ENCODE data around the gene FGR.
"Not testable (repeated sequence)": the region's sequence is repeated elsewhere in the genome, so short reads cannot be mapped to it uniquely, and the experiment has no call there.

The FGR gene

DNA sequence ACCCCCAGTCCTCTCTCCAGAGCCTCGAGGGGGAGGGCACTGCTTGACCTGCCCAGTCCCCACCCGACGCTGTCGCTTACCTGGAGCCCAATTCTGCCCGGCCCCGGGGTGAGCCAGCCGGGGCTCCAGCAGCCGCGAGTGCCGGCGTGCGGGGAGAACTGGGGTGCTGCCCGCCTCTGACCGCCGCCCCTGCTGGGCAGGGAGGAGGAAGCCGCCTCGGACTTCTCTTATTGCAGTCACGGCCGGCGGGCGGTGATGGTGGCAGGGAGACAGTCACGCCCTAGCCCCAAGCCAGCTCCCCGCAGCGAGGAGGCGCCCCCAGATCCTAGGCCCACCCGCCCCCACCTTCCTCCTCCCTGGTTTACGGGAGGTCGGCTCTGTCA is at the start of gene FGR:
Gene FGR (minus strand): TSS at position 201 of the 383 bp plus-strand sequence. CDS start 11,269 bp downstream, outside the sequence.
- DNase-seq (ENCODE audit: low spot score) = no peak

DNA sequence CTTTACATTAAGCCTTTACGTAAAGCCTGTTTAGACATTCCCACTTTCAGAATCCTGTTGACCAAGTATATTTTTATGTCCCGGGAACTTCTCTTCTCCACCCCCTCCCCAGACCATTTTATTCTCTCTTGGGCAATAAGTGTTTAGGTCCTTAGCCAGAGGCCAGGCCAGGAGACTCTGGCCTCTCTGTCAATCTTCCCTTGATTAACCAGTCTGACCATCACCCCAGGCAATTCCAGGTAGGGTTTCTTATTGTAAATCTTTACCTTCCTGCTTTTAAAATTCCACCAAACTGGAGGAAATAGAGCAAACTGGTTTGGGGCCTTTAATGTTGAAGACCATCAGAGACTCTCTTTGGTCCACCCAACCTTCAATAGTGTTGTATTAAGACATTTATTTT is 49.2 kb upstream of the FGR start:
- DNase-seq (ENCODE audit: low spot score) = no peak

DNA sequence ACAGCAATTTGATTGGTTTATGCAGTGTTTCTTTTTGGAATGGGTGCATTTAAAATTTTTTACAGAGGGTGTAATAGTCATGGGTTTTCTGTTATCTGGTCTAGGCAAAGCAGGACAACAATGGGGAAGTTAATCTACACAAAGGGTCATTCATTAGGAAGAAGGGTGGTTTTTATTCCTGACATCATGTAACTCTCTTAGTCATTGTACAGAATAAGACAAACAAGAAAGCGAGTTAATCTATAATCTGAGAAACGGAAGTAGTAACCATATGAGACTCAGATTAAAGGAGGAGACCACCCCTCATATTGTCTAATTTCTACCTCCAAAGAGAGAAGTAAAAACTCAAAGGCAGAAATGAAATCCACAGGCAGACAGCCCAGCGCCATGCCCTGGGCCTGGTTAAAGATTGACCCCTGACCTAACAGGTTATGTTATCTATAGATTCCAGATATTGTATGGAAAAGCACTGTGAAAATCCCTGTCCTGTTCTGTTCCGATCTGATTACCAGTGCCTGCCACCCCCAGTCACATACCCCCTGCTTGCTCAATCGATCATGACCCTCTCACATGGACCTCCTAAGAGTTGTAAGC is 47.5 kb upstream of the FGR start:
- no peak for DNase-seq (ENCODE audit: low spot score)

DNA sequence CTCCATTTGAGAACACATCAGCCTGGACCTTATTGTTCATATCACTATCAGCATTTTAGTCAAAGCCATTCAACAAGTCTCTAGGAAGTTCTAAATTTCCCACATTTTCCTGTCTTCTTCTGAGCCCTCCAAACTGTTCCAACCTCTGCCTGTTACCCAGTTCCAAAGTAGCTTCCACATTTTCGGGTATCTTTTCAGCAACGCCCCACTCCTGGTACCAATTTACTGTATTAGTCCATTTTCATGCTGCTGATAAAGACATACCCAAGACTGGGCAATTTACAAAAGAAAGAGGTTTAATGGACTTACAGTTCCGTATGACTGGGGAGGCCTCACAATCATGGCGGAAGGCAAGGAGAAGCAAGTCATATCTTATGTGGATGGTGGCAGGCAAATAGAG is 46.6 kb upstream of the FGR start:
- DNase-seq (ENCODE audit: low spot score) = not testable (repeated sequence)

DNA sequence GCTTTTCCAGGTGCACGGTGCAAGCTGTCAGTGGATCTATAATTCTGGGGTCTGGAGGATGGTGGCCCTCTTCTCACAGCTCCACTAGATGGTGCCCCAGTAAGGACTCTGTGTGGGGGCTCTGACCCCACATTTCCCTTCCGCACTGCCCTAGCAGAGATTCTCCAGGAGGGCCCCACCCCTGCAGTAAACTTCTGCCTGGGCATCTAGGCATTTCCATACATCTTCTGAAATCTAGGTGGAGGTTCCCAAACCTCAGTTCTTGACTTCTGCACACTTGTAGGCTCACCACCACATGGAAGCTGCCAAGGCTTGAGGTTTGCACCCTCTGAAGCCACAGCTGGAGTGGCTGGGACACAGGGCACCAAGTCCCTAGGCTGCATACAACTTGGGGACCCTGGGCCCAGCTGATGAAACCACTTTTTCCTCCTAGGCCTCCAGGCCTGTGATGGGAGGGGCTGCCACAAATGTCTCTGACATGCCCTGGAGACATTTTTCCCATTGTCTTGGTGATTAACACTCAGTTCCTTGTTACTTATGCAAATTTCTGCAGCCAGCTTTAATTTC is 45.3 kb upstream of the FGR start:
- not testable (repeated sequence) for DNase-seq (ENCODE audit: low spot score)

GRCh38 chr1:27678747-27679146 is 43.8 kb upstream of the FGR start:
- DNase-seq (ENCODE audit: low spot score) = no peak

DNA sequence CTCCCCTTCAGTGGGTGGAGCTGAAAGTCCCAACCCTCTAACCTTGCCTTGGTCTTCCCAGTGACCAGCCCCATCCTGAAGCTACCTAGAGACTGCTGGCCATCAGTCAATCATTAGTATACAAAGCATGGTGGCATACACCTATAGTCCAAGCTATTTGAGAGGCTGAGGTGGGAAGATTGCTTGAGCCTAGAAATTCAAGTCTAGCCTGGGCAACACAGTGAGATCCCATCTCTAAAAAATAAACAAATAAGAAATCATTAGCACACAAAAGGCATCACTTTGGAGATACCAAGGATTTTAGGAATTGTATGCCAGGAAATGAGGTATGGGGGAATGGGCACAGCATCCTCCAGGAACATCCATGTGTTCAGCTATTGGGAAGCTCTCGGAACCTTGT is 41.4 kb upstream of the FGR start:
- no peak for DNase-seq (ENCODE audit: low spot score)

GRCh38 chr1:27672750-27673112 is 37.7 kb upstream of the FGR start:
- no peak for DNase-seq (ENCODE audit: low spot score)

- peak; percentile 96 for DNase-seq (ENCODE audit: low spot score)
These were observed 37.2 kb upstream of the FGR start, which contains the start of gene IFI6 for GRCh38 chr1:27671964-27672749. Gene IFI6 (minus strand): TSS chr1:27672192. CDS start chr1:27669314, 2,878 bp downstream.

- DNase-seq (ENCODE audit: low spot score) = no peak
These were observed 34.9 kb upstream of the FGR start for GRCh38 chr1:27669876-27670275.

GRCh38 chr1:27668808-27669723 is 34.1 kb upstream of the FGR start:
- peak; percentile 74 for DNase-seq (ENCODE audit: low spot score)

GRCh38 chr1:27668121-27668807 is 33.3 kb upstream of the FGR start:
- DNase-seq (ENCODE audit: low spot score) = no peak

DNA sequence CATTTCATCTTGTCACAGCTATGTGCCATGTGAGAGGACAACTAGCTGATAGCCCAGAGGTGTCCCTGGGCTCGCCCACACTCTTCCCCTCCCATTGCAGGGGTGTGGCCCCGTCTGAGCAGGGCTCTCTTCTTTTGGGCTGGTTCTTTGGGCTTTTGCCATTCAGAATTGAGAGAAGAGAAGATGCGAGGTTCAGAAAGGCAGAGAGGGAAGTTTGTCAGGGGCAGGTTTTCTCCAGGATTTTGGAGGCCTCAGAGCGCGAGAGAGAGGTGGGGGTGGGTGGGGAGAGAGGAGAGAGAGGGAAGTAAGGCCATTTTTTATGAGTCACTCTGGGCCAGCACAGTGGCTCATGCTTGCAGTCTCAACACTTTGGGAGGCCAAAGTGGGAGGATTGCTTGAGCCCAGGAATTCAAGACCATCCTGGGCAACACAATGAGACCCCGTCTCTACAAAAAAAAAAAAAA is 31.8 kb upstream of the FGR start:
- no peak for DNase-seq (ENCODE audit: low spot score)

GRCh38 chr1:27666294-27666693 is 31.3 kb upstream of the FGR start:
- no peak for DNase-seq (ENCODE audit: low spot score)

GRCh38 chr1:27665016-27665651 is 30.1 kb upstream of the FGR start:
- no peak for DNase-seq (ENCODE audit: low spot score)

DNA sequence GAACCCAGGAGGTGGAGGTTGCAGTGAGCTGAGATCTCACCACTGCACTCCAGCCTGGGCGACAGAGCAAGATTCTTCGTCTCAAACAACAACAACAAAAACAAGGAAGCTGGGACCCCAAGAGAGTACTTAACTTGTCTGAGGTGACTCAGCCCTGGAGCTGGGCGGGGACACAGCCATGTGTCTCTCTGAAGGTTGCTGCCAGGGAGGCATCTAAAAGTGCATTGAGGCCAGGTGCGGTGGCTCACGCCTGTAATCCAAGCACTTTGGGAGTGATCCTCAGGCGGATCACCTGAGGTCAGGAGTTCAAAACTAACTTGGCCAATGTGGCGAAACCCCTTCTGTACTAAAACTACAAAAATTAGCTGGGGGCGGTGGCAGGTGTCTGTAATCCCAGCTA is 29.3 kb upstream of the FGR start:
- no peak for DNase-seq (ENCODE audit: low spot score)

- peak; percentile 87 for DNase-seq (ENCODE audit: low spot score)
These were observed 27.9 kb upstream of the FGR start for GRCh38 chr1:27662707-27663393.

GRCh38 chr1:27662261-27662660 is 27.3 kb upstream of the FGR start:
- no peak for DNase-seq (ENCODE audit: low spot score)

- no peak for DNase-seq (ENCODE audit: low spot score)
These were observed 26.6 kb upstream of the FGR start for GRCh38 chr1:27661412-27662075.

DNA sequence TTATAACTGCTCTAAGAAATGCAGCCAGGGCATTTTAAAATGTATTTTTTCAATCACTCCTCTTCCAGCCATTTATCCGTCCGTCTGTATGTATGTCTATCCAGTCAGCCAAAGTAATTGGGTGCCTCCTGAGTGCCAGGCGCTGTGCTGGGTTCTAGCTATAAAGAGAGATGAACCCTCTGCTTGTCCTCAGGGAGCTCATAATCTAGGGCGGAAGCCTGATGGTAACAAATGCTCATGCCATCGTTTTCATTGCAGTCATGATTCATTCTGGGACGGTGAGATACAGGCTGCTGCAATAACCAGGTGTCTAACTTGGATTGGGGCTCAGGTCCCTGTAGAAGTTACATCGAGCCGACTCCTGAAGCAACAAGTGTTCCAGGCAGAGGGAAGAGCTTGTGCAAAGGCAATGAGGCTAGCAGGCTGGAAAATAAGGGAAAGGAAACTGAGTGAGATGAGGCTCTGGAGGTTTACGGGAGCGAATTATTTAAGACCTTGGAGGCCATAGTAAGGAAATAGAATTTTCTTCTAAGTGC is 25.4 kb upstream of the FGR start:
- DNase-seq (ENCODE audit: low spot score) = no peak
